ENCODE measurements around the gene ACLY.
"Not testable (repeated sequence)": the region's sequence is repeated elsewhere in the genome, so short reads cannot be mapped to it uniquely, and the experiment has no call there.

ACLY gene

GRCh38 chr17:41870097-41870496 is 48.7 kb downstream of the ACLY start:
- DNase-seq = no peak

GRCh38 chr17:41869426-41869825 is 49.3 kb downstream of the ACLY start:
- DNase-seq = no peak

- DNase-seq = no peak
These were observed 50.2 kb downstream of the ACLY start for GRCh38 chr17:41868568-41868967.

DNA sequence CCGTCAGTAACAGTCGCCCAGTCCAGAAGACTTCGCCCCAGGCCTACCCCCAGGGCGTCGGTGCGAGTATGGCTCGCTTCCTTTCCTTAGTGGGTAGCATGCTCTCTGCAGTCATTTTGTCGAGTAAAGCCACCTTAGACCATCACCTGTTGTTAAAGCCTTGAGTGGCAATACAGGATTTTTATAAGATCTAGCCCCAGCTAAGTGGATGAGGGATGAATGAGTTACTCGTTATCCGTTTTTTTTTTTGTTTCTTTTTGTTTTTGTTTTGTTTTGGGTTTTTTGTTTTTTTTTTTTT is 53.2 kb downstream of the ACLY start:
- DNase-seq = no peak

DNA sequence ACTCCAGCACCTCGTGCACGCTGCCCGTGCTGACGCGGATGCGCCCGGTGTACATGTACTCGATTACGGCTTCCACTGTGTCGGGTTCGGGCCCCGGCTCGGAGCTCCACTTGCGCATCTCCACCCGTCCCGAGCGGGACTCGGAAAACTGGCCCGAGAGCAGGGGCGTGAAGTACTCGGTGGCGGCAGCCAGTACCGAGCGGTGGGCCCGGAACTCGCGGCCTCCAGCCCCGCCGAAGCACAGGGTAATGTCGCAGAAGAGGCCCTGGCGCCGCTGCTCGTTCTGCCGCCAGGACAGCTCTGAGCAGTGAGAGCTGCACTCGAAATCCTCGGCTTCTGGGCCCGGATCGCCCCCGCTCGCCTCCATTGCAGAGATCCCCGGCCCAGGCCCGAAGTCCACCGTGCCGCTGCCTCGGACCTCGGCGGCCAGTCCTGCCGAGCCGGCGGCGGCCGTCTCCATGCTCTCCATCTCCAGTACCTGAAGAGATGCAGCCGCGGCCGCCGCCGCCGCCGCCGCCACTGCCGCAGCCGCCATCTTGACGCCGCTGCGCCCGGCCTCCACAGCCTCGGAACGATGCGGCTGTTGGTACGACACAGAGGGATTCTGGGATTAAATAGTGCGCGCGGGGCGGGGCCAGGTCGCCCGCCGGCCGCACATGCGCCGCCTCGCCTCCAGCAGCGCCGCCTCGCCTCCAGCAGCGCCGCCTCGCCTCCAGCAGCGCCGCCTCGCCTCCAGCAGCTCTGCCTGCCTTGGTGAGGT is 53.7 kb downstream of the ACLY start, which contains the start of gene KLHL11:
TSS of gene KLHL11 (minus strand) at position 588 of the 760 bp plus-strand sequence. CDS start at position 535, 53 bp downstream.
- DNase-seq = peak; percentile 85 to 89

GRCh38 chr17:41864498-41864835 is 54.3 kb downstream of the ACLY start:
- no peak for DNase-seq

GRCh38 chr17:41863074-41863848 is 55.5 kb downstream of the ACLY start:
- DNase-seq = peak in 1 of 2 donors; percentile 25

DNA sequence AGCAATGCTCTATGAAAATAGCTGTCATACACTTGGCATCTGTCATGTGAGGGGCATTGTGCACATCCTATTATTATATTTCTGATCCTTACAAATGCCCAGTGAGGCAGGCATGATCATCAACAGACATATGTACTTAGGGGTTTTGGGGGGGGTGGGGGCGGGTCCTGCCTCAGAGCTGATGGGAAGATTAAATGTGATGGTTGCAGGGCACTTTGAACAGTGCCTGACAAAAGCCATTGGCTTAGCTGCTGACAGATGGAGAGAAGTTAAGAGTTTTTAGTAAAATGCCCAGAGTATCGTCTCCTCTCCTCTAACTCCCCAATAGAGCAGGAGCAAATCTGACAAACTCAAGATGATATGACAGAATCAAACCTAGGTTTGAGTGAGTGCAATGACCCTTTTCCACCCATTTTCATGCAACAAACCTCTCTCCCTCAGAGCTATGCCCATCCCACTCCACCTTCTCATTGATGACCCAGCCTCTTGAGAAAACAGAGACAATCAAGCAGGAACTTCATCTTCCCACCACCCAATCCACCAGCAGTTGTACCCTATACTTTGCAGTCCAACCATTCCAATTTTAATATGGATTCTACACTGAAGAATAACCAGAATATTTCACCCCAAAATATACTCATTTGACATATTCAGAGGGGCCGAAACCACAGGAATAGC is 58.4 kb downstream of the ACLY start:
- DNase-seq = no peak

GRCh38 chr17:41851382-41851781 is 67.4 kb downstream of the ACLY start:
- not testable (repeated sequence) for DNase-seq

GRCh38 chr17:41849251-41849990 is 69.3 kb downstream of the ACLY start:
- no peak for DNase-seq

DNA sequence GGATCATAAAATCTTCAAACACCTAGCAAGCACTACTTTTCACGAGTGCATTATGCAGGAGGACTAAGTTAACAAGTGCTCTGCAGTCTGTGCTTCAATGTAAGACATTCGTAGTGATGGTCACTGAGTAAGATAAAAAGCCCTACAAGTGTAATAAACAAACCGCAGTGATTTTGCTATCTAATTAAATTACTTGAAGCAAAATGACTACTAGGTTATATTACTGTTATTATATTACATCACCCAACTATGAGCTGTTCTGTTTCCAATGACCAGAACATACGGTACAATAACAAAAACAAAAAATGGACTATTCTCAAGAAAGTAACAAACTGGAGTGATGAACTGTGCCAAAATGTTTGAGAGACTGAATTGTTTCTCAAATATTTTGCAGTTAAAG is 70.0 kb downstream of the ACLY start:
- no peak for DNase-seq

DNA sequence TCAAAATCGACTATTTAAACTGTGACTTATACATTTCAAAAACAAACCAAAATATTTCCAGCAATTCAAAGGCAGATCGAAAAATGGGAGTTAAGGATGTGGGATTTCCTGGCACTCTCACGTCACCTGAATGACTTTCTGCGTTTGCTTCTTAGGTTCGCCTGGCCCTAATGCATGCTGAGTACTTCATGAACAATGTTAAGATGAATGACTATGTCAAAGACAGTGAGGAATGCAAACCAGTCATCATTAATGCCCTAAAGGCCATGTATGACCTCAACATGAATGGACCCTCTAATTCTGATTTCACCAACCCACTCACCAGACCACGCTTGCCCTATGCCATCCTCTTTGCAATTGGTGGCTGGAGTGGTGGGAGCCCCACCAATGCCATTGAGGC is 73.8 kb downstream of the ACLY start:
- no peak for DNase-seq

DNA sequence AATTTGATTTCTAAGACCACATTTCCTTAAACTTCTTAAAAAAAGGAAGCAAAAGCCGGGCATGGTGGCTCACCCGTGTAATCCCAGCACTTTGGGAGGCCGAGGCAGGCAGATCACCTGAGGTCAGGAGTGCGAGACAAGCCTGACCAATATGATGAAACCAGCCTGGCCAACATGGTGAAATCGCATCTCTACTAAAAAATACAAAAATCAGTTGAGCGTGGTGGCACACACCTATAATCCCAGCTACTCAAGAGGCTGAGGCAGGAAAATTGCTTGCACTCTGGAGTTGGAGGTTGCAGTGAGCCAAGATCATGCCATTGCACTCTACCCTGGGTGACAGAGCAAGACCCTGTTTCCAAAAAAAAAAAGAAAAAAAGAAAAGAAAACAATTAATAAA is 78.0 kb downstream of the ACLY start:
- DNase-seq = not testable (repeated sequence)

DNA sequence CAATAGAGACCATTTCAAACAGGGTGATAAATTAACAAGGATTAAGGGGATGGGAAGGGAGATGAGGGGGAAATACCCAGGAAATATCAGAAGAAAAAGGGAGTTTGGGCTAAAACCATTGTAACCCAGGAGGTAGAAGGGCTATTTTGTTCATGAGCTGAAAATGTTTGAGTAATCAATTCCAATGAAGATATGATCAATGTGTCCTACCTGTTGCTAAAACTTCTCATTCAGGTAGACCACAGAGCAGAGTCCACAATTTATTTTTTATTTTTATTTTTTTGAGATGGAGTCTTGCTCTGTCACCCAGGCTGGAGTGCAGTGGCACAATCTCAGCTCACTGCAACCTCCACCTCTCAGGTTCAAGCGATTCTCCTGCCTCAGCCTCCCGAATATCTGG is 79.3 kb downstream of the ACLY start:
- DNase-seq = not testable (repeated sequence)

GRCh38 chr17:41837761-41838538 is 80.8 kb downstream of the ACLY start, which contains the start of gene KLHL10:
Gene KLHL10 (plus strand): TSS chr17:41837825. CDS start chr17:41837933, 108 bp downstream.
- no peak for DNase-seq

GRCh38 chr17:41836550-41837196 is 82.1 kb downstream of the ACLY start:
- no peak for DNase-seq

DNA sequence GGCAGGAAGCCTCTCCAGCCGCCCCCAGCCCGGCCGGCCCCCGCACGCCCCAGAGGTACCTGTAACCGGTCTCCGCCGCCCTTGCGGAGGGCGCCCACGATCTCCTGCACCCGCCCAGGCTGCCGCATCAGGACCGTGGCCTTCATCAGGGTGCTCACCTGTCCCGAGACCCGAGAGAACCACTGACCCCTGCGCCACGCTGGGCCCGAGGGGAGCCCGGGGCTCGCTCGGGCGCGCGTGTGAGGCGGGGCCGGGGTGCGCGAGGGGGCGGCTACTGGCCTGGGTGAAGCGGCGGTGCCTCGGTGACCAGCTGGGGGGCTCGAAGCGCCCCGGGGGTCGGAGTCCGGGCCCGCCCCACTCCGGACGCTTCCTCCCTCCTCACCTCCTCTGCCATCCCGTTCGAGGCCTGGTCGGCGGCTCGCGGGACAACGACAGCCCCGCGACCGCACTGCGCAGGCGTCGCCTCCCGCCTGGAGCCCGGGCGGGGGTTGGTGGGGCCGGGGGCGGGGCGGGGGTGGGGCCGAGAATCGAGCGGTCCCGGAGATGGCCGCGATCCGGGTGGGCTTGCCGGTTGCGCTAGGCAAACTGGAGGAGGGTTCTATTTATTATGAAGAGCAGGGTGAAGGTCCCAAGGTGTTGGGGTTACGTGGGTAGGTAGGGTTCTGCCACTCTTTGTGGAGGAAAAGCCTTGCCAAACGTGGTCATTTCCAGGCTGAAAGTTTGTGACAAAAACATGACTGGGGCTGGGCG is 82.8 kb downstream of the ACLY start, which contains the start of gene NT5C3B:
TSS of gene NT5C3B (minus strand) at position 433 of the 750 bp plus-strand sequence. CDS start at position 394, 39 bp downstream.
- DNase-seq = peak; percentile 38 to 55

DNA sequence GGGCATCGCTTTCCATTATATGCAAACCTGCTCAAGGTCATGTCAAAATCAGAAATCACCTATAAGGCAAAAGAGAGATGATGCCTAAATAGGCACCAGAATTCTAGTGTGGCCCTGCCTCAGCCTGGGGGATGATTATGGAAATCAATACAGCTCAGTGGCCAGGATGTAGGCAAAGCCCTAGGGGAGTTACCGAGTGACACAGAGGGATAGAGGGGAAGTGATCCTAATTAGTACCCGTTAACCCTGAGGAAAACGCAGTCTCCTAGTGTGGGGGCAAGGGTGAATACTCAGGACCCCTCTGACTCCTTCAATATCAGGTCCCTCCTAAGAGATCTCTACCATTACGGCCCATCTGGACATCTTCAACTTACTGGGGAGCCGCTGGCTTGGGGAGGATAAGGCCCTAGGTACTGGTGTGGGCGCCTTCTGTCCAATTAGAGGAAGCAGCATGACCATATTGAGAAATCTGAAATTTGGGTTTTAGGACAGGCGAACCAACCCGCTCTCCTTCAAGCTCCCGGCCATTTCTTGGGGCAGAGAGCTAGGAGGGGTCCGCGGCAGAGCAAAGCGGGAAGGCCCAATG is 83.4 kb downstream of the ACLY start:
- no peak for DNase-seq

DNA sequence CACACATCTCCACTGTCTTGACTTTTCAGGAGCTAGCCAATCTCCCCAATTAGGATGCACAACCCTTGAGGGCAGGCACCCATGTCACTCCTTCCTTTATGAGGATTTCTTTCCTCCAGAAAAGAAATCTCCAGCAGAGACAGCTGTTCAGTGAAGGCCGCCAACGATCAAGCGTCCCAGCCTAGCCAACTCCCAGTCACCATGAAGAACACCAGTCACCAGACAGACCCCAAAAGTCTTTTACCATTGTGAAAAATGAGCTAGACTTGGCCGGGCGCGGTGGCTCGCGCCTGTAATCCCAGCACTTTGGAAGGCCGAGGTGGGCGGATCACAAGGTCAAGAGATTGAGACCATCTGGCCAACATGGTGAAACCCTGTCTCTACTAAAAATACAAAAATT is 88.8 kb downstream of the ACLY start:
- not testable (repeated sequence) for DNase-seq

GRCh38 chr17:41825175-41825845 is 93.4 kb downstream of the ACLY start:
- no peak for DNase-seq

All from CD4-positive, alpha-beta T cell treated with Interferon alpha-2 for 1 hour (primary cell).